Measurements from ENCODE around the gene BAIAP2L2. TPM values are rescaled to one million over a fixed set of nuclear protein-coding genes. Genes with fewer than 3 reads are reported as not detected.
"Not testable (repeated sequence)": the region's sequence is repeated elsewhere in the genome, so short reads cannot be mapped to it uniquely, and the experiment has no call there.

Gene BAIAP2L2
- polyA plus RNA-seq, 1 donor: 119 TPM

- WGBS (ENCODE audit: insufficient coverage, low lambda C conversion rate): no CpG with 5 or more reads among the region's 14 CpGs
- no peak overlapping the region for H3K4me3 ChIP-seq (ENCODE audit: low read length)
- H3K36me3 ChIP-seq (ENCODE audit: control insufficient read depth, insufficient read depth, low read length): no peaks in the 10 kb centered on the region
- H3K27ac ChIP-seq (ENCODE audit: low read length): no peak overlapping the region
- peaks cover 5% of the 10 kb centered on the region for H3K27me3 ChIP-seq (ENCODE audit: control insufficient read depth, insufficient read depth, low read length)
- no peaks in the 10 kb centered on the region for H3K4me1 ChIP-seq (ENCODE audit: control insufficient read depth, insufficient read depth, low read length)
- no peaks in the 10 kb centered on the region for H3K9me3 ChIP-seq (ENCODE audit: control insufficient read depth, low read depth, low read length)
- DNase-seq: no peak
Observed at GRCh38 chr22:38046070-38046748, 64.3 kb downstream of the BAIAP2L2 start.

- H3K9me3 ChIP-seq (ENCODE audit: control insufficient read depth, low read depth, low read length): no peaks in the 10 kb centered on the region
- H3K27ac ChIP-seq (ENCODE audit: low read length): no peak overlapping the region
- 93% methylated on average over 4 of the region's 16 CpGs for WGBS (ENCODE audit: insufficient coverage, low lambda C conversion rate)
- H3K36me3 ChIP-seq (ENCODE audit: control insufficient read depth, insufficient read depth, low read length): no peaks in the 10 kb centered on the region
- no peak overlapping the region for H3K4me3 ChIP-seq (ENCODE audit: low read length)
- no peaks in the 10 kb centered on the region for H3K4me1 ChIP-seq (ENCODE audit: control insufficient read depth, insufficient read depth, low read length)
- DNase-seq: no peak
- peaks cover 5% of the 10 kb centered on the region for H3K27me3 ChIP-seq (ENCODE audit: control insufficient read depth, insufficient read depth, low read length)
Observed at GRCh38 chr22:38043151-38044039, 67.1 kb downstream of the BAIAP2L2 start.

- Histone ChIP-seq H3K27ac (ENCODE audit: low read length) (no peak overlapping the region), H3K9me3 (ENCODE audit: control insufficient read depth, low read depth, low read length) (no peaks in the 10 kb centered on the region)
Observed at GRCh38 chr22:38042488-38042790, 68.0 kb downstream of the BAIAP2L2 start.

GRCh38 chr22:38041760-38042487 lies 68.6 kb downstream of the BAIAP2L2 start:
- no peaks in the 10 kb centered on the region for H3K9me3 ChIP-seq (ENCODE audit: control insufficient read depth, low read depth, low read length)
- no peak overlapping the region for H3K4me3 ChIP-seq (ENCODE audit: low read length)
- no peak for DNase-seq
- H3K4me1 ChIP-seq (ENCODE audit: control insufficient read depth, insufficient read depth, low read length): no peaks in the 10 kb centered on the region
- no peak overlapping the region for H3K27ac ChIP-seq (ENCODE audit: low read length)
- no peaks in the 10 kb centered on the region for H3K36me3 ChIP-seq (ENCODE audit: control insufficient read depth, insufficient read depth, low read length)
- no CpG with 5 or more reads among the region's 5 CpGs for WGBS (ENCODE audit: insufficient coverage, low lambda C conversion rate)
- peaks cover 5% of the 10 kb centered on the region for H3K27me3 ChIP-seq (ENCODE audit: control insufficient read depth, insufficient read depth, low read length)

More at GRCh38 chr22:38042488-38042790, 68.0 kb downstream of the BAIAP2L2 start:
- Histone ChIP-seq H3K36me3 (ENCODE audit: control insufficient read depth, insufficient read depth, low read length) (no peaks in the 10 kb centered on the region), H3K4me3 (ENCODE audit: low read length) (no peak overlapping the region), H3K27me3 (ENCODE audit: control insufficient read depth, insufficient read depth, low read length) (peaks cover 5% of the 10 kb centered on the region), H3K4me1 (ENCODE audit: control insufficient read depth, insufficient read depth, low read length) (no peaks in the 10 kb centered on the region)
- no CpG with 5 or more reads among the region's 1 CpG for WGBS (ENCODE audit: insufficient coverage, low lambda C conversion rate)
- DNase-seq: no peak

GRCh38 chr22:38040953-38041759 lies 69.3 kb downstream of the BAIAP2L2 start:
- Histone ChIP-seq H3K27ac (ENCODE audit: low read length) (no peak overlapping the region), H3K36me3 (ENCODE audit: control insufficient read depth, insufficient read depth, low read length) (no peaks in the 10 kb centered on the region), H3K4me1 (ENCODE audit: control insufficient read depth, insufficient read depth, low read length) (no peaks in the 10 kb centered on the region), H3K27me3 (ENCODE audit: control insufficient read depth, insufficient read depth, low read length) (peaks cover 1% of the 10 kb centered on the region), H3K9me3 (ENCODE audit: control insufficient read depth, low read depth, low read length) (no peaks in the 10 kb centered on the region), H3K4me3 (ENCODE audit: low read length) (no peak overlapping the region)
- no peak for DNase-seq
- WGBS (ENCODE audit: insufficient coverage, low lambda C conversion rate): 76% methylated on average over 3 of the region's 20 CpGs

GRCh38 chr22:38038890-38039812 lies 71.3 kb downstream of the BAIAP2L2 start:
- Histone ChIP-seq H3K27ac (ENCODE audit: low read length) (no peak overlapping the region), H3K36me3 (ENCODE audit: control insufficient read depth, insufficient read depth, low read length) (no peaks in the 10 kb centered on the region), H3K4me3 (ENCODE audit: low read length) (no peak overlapping the region), H3K4me1 (ENCODE audit: control insufficient read depth, insufficient read depth, low read length) (peaks cover 3% of the 10 kb centered on the region), H3K27me3 (ENCODE audit: control insufficient read depth, insufficient read depth, low read length) (no peaks in the 10 kb centered on the region), H3K9me3 (ENCODE audit: control insufficient read depth, low read depth, low read length) (no peaks in the 10 kb centered on the region)
- DNase-seq: no peak
- WGBS (ENCODE audit: insufficient coverage, low lambda C conversion rate): no CpG with 5 or more reads among the region's 46 CpGs

- no peak overlapping the region for H3K4me3 ChIP-seq (ENCODE audit: low read length)
- no peaks in the 10 kb centered on the region for H3K36me3 ChIP-seq (ENCODE audit: control insufficient read depth, insufficient read depth, low read length)
- H3K27me3 ChIP-seq (ENCODE audit: control insufficient read depth, insufficient read depth, low read length): no peaks in the 10 kb centered on the region
- DNase-seq: no peak
- peaks cover 10% of the 10 kb centered on the region for H3K4me1 ChIP-seq (ENCODE audit: control insufficient read depth, insufficient read depth, low read length)
- no peak overlapping the region for H3K27ac ChIP-seq (ENCODE audit: low read length)
- H3K9me3 ChIP-seq (ENCODE audit: control insufficient read depth, low read depth, low read length): no peaks in the 10 kb centered on the region
- WGBS (ENCODE audit: insufficient coverage, low lambda C conversion rate): no CpG with 5 or more reads among the region's 23 CpGs
Observed at GRCh38 chr22:38038426-38038825, 72.1 kb downstream of the BAIAP2L2 start.

GRCh38 chr22:38037367-38038150 lies 72.9 kb downstream of the BAIAP2L2 start:
- WGBS (ENCODE audit: insufficient coverage, low lambda C conversion rate): 100% methylated on average over 4 of the region's 13 CpGs
- H3K27me3 ChIP-seq (ENCODE audit: control insufficient read depth, insufficient read depth, low read length); H3K27ac ChIP-seq (ENCODE audit: low read length); H3K4me3 ChIP-seq (ENCODE audit: low read length); H3K9me3 ChIP-seq (ENCODE audit: control insufficient read depth, low read depth, low read length); DNase-seq; H3K36me3 ChIP-seq (ENCODE audit: control insufficient read depth, insufficient read depth, low read length): not testable (repeated sequence)
- H3K4me1 ChIP-seq (ENCODE audit: control insufficient read depth, insufficient read depth, low read length): peaks cover 12% of the 10 kb centered on the region
